Bronchial epithelial cell (primary cell): Measurements from ENCODE around the gene ADGRG2. TPM values are rescaled to one million over a fixed set of nuclear protein-coding genes. Genes with fewer than 3 reads are reported as not detected.

Source experiments
- DNase-seq: peaks from one replicate; pipeline ENCODE4 v3.0.0-alpha.2; 2010; ENCODE audit warnings: low read depth
- FAIRE-seq: peaks from 2 replicates; lab custom pipeline; 2011; peaks lifted over from hg19 to GRCh38; lab: Jason Lieb, UNC
- H3K27me3 ChIP-seq: 2 replicates; pipeline ENCODE4 v1.5.1; 2011; ENCODE audit warnings: low read length; ENCODE audit not compliant: control insufficient read depth, insufficient read depth
- H3K36me3 ChIP-seq: 2 replicates; pipeline ENCODE4 v1.5.1; 2011; ENCODE audit warnings: low read length; ENCODE audit not compliant: control insufficient read depth, insufficient read depth
- H3K4me3 ChIP-seq: 2 replicates; pipeline ENCODE4 v1.5.1; 2011; ENCODE audit warnings: mild to moderate bottlenecking, low read depth, low read length, control low read depth
- total RNA-seq: library from RNA; depleted of rRNA; stranded (reverse); fragments of >200 nt; gene quantifications from 2 replicates; pipeline ENCODE4 v1.2.1, GENCODE V29; 2014
- TF ChIP-seq, protein P1 (sequence below): IDR thresholded peaks from 2 replicates; pipeline ENCODE4 v1.5.1; 2011; ENCODE audit warnings: mild to moderate bottlenecking, moderate library complexity, low read length, control low read depth, inconsistent platforms; ENCODE audit not compliant: insufficient read depth, severe bottlenecking

ADGRG2 gene
- total RNA-seq, 1 donor from 2014 or later, result 0.26 TPM

GRCh38 chrX:18956303-18957032, 165.8 kb downstream of the ADGRG2 start:
- no peak for DNase-seq
- Histone ChIP-seq H3K36me3 (no peaks in the 10 kb centered on the region), H3K4me3 (no peak overlapping the region), H3K27me3 (no peaks in the 10 kb centered on the region)
- FAIRE-seq, result no peak
- TF ChIP-seq, protein P1, sequence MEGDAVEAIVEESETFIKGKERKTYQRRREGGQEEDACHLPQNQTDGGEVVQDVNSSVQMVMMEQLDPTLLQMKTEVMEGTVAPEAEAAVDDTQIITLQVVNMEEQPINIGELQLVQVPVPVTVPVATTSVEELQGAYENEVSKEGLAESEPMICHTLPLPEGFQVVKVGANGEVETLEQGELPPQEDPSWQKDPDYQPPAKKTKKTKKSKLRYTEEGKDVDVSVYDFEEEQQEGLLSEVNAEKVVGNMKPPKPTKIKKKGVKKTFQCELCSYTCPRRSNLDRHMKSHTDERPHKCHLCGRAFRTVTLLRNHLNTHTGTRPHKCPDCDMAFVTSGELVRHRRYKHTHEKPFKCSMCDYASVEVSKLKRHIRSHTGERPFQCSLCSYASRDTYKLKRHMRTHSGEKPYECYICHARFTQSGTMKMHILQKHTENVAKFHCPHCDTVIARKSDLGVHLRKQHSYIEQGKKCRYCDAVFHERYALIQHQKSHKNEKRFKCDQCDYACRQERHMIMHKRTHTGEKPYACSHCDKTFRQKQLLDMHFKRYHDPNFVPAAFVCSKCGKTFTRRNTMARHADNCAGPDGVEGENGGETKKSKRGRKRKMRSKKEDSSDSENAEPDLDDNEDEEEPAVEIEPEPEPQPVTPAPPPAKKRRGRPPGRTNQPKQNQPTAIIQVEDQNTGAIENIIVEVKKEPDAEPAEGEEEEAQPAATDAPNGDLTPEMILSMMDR, result no peak

DNA sequence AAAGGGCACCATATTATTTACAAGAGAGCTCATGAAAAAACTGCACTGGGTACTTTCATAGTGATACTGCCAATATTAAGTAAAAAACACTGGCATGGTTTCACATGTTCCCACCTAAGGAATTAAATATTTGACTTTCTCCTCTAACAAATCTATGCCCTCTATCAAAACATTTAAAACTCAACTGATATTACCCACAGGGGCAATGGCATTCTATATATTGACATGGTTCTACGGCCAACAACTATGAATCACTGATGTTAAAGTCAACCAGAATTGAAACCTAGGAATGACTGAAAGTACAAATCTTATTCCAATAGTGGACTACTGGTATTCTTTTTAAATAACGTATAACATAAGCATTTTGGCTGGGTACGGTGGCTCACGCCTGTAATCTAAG, 166.6 kb downstream of the ADGRG2 start:
- DNase-seq (no peak), FAIRE-seq (no peak)
- TF ChIP-seq, protein P1, result no peak
- Histone ChIP-seq H3K27me3 (no peaks in the 10 kb centered on the region), H3K36me3 (peaks cover 2% of the 10 kb centered on the region), H3K4me3 (no peak overlapping the region)

- Histone ChIP-seq H3K4me3 (no peak overlapping the region), H3K27me3 (no peaks in the 10 kb centered on the region), H3K36me3 (peaks cover 3% of the 10 kb centered on the region)
- TF ChIP-seq, protein P1, result no peak
- no peak for FAIRE-seq
- no peak for DNase-seq
These were observed 171.2 kb downstream of the ADGRG2 start for GRCh38 chrX:18951032-18951431.

DNA sequence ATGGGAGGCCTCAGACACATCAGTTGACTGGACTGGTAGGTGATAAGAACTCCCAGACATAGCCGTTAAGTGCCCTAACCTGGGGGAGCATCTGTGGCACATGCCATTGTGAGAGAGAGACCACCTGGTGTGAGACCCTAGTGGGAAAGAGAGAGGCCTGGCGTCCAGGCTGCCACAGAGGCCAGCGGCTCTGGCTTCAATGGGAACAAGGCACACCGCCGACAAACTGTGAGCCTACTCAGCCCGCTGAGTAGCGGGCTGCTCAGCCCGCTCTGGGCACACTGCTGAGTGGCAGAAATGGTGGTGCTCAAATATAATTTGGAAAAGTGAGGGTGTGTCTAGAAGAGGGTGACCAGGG, 172.3 kb downstream of the ADGRG2 start:
- Histone ChIP-seq H3K4me3 (no peak overlapping the region), H3K27me3 (no peaks in the 10 kb centered on the region), H3K36me3 (peaks cover 3% of the 10 kb centered on the region)
- TF ChIP-seq, protein P1, result no peak
- DNase-seq (no peak), FAIRE-seq (no peak)

DNA sequence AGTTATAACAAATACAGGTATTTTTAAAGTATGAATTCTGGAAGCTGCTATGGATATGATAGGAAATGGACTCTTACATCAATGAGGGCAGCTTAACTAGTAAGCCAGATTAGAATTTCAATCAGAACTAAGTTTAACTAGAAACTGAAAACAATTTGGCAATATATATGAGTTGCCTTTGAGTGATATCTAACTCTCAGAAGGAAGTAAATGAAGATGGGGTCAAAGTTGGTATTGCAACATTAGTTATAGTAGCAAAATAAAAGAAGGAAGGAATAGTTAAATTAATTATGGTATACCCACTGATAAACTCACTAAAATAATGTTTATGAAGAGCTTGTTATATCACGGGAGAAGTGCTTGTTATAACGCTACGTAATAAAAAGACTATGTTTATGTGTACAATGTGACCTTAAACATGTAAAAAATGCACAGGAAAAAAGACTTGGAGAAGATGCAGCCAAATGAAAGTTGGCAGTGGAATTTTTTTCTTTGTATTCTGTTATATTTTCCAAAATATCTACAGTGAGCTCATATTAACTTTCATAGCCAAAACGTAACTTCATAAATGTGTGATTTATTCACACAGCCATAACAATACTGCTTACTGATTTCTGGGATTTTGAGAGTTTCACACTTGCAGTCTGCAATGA, 172.9 kb downstream of the ADGRG2 start:
- H3K36me3 ChIP-seq, result peaks cover 3% of the 10 kb centered on the region
- no peak for DNase-seq
- no peak overlapping the region for H3K4me3 ChIP-seq
- no peaks in the 10 kb centered on the region for H3K27me3 ChIP-seq
- TF ChIP-seq, protein P1, result no peak
- FAIRE-seq, result no peak

- TF ChIP-seq, protein P1, result no peak
- Histone ChIP-seq H3K36me3 (peaks cover 3% of the 10 kb centered on the region), H3K27me3 (no peaks in the 10 kb centered on the region), H3K4me3 (no peak overlapping the region)
- DNase-seq (no peak), FAIRE-seq (no peak)
These were observed 175.7 kb downstream of the ADGRG2 start for GRCh38 chrX:18946611-18947010.
